T-helper 2 cell (primary cell): ENCODE data around the gene HOXA3.

Experiments
- DNase-seq, 5 experiments: peaks; one replicate each; pipeline versions ENCODE4 v3.0.0 to v3.0.0-alpha.2; 2012 to 2022

HOXA3 gene

GRCh38 chr7:27142580-27143022, 9.8 kb downstream of the HOXA3 start:
- no peak for DNase-seq

GRCh38 chr7:27141923-27142579, 10.3 kb downstream of the HOXA3 start:
- DNase-seq = no peak

- no peak for DNase-seq
Measured at GRCh38 chr7:27141137-27141922, 11.1 kb downstream of the HOXA3 start.

- DNase-seq = no peak
Measured at GRCh38 chr7:27140126-27140857, 12.1 kb downstream of the HOXA3 start.

GRCh38 chr7:27139334-27140125, 12.9 kb downstream of the HOXA3 start:
- DNase-seq = no peak

GRCh38 chr7:27138985-27139333, 13.4 kb downstream of the HOXA3 start:
- DNase-seq = no peak

- DNase-seq = no peak
Measured at GRCh38 chr7:27138472-27138871, 13.9 kb downstream of the HOXA3 start.

GRCh38 chr7:27137640-27138315, 14.6 kb downstream of the HOXA3 start:
- no peak for DNase-seq

- DNase-seq = peak in 1 of 5 experiments; percentile 53
Measured at GRCh38 chr7:27134392-27134791, 18.0 kb downstream of the HOXA3 start.

GRCh38 chr7:27133409-27134231, 18.8 kb downstream of the HOXA3 start:
- DNase-seq = no peak

GRCh38 chr7:27132978-27133377, 19.4 kb downstream of the HOXA3 start:
- no peak for DNase-seq

- no peak for DNase-seq
Measured at GRCh38 chr7:27132214-27132613, 20.2 kb downstream of the HOXA3 start.

GRCh38 chr7:27131390-27131819, 21.0 kb downstream of the HOXA3 start:
- no peak for DNase-seq

- peak; percentile 48 to 86 (median 57) for DNase-seq
Measured at GRCh38 chr7:27130540-27131389, 21.6 kb downstream of the HOXA3 start, which contains the start of gene HOXA4. Gene HOXA4, minus strand, starts transcription at chr7:27130757. Its CDS starts 24 bp downstream, at chr7:27130733.

- DNase-seq = no peak
Measured at GRCh38 chr7:27129729-27130539, 22.4 kb downstream of the HOXA3 start.

GRCh38 chr7:27128776-27129728, 23.3 kb downstream of the HOXA3 start:
- no peak for DNase-seq

- no peak for DNase-seq
Measured at GRCh38 chr7:27128034-27128433, 24.3 kb downstream of the HOXA3 start.
